ENCODE data around the gene EDEM1.
"Not testable (repeated sequence)": the region's sequence is repeated elsewhere in the genome, so short reads cannot be mapped to it uniquely, and the experiment has no call there.

Gene EDEM1
- 121 to 487 (median 214) reads per million in 17 experiments for total RNA-seq

- peak; percentile 98 to 100 (median 99) for DNase-seq
Observed at GRCh38 chr3:5187156-5187919, at the start of gene EDEM1. EDEM1 (plus strand) TSS chr3:5187707; CDS start chr3:5187806, 99 bp downstream.

GRCh38 chr3:5138214-5138981 lies 49.1 kb upstream of the EDEM1 start:
- DNase-seq, result no peak

DNA sequence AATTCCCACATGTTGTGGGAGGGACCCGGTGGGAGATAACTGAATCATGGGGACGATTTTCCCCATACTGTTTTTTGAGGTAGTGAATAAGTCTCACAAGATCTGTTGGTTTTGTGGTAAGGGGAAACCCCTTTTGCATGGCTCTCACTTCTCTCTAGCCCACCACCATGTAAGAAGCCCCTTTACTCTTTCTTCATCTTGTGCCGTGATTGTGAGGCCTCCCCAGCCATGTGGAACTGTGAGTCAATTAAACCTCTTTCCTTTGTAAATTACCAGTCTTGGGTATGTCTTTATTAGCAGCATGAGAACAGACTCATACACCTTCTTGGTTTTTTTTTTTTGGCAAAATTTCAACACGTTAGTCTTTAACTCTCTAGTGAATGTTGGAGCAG lies 47.3 kb upstream of the EDEM1 start:
- peak; percentile 56 to 86 (median 70) for DNase-seq

DNA sequence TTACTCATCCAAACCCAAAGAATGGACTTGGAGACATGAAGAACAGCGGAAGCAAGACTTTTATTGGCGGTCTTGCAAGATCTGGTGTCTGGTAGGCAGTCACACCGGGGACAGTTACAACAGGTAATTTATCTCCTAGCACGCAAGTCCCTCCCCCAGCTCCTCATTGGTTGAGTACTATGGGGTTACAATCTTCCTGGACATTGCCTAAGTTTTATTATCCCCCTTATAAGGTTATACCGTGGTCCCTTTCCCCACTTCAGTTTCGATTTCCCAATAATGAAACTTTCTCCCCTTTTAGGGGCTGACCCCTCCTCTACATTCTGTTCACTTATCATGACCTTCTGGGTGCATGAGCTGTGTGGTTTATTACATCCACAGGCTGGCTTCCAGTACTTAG lies 46.7 kb upstream of the EDEM1 start:
- no peak for DNase-seq

DNA sequence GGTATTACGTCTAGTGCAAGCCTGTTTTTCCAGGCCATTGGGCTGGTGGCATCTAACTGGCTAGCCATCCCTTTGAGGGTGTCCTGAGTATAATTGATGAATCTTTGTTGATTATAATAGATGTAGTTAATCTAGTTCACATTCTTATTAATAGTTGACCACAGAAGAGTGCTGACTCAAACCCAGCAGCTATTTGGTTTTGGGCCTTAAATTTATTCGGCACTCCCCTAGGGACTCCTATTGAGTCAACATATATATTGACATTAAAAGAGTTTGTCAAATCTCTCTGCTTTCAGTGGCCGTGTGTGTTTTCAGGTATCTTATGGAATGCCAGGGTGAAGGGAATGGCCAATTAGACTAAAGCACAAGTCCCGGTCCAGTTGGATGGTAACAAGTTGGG lies 45.7 kb upstream of the EDEM1 start:
- no peak for DNase-seq

DNA sequence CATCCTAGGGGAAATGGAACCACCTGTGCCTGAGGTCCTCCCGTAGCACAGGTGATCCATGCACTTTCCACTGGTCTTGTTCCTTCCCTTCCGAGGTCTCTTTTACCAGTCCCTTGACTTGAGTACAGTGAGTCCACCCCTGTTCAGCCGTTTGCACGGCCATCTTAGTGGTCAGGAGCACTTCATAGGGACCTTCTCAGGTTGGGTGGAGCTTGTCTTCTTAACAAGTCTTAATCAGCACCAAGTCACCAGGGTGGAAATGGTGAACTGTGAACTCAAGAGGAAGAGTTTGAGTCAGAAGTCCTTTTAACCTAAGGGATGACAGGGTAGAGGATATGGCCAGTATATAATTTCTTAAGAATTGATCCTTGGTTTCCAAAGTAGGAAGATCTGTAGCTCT lies 44.0 kb upstream of the EDEM1 start:
- peak in 1 of 4 experiments; percentile 39 for DNase-seq

DNA sequence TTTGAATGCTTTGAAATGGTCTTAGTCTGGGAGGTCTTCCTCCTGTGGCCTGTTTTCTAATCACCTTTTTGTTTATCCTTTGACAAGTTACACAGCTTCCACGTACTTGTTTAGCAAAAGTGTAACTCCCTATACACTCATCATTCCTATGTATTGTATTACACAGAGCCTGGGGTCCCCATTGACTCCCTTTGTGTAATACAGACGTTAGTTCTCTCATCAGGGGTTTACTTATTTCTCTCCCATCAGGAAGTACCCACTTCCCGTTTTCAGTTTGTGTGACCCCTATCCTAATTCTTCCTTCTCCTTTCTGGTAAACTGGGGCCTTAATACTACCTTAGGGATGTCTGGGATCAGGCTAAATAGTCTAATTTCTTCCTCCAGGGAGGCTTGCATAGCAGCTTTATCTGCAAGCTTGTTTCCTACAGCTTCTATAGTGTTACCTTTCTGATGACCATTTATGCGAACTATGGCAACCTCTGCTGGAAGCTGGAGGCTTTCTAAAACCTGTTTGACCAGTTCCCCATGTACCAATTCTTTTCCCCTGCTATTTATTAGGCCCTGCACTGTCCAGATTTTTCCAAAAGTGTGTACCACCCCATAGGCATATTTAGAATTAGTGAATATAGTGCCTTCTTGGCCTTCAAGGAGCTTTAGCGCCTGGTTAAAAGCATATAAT lies 43.1 kb upstream of the EDEM1 start:
- peak; percentile 59 to 90 (median 78) for DNase-seq

DNA sequence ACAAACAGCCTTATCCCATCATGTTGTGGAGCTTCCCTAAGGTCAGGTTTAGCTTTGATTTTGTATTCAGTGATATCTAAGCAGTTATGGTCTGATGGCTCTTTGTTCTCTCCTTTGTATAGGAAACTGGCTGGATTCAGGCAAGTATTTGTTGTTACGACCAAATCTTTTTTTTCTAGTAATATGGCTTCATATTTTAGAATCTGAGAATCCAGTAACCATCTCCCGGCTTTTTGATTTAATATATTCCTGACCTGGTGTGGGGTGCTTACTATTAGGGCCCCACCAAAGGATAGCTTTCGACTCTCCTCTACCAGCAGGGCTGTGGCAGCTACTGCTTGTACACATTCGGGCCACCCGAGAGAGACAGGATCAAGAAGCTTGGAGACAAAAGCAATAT lies 42.4 kb upstream of the EDEM1 start:
- DNase-seq, result no peak

GRCh38 chr3:5147152-5147551 lies 40.4 kb upstream of the EDEM1 start:
- DNase-seq, result not testable (repeated sequence)

GRCh38 chr3:5149306-5149880 lies 38.1 kb upstream of the EDEM1 start:
- DNase-seq, result no peak

DNA sequence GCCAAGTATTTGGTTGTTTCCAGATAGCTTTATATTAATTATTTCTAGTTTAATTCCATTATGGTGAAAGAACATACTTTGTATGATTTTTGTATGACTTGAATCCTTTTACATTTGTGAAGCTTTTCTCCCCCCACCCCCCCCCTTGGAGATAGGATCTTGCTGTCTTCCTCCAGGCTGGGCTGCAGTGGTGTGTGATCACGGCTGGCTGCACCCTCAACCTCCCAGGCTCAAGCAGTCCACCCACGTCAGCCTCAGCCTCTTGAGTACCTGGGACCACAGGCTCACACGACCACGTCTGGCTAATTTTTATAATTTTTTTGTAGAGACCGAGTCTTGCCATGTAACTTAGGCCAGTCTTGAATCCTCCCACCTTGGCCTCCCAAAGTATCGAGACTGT lies 35.9 kb upstream of the EDEM1 start:
- no peak for DNase-seq

GRCh38 chr3:5153074-5153473 lies 34.4 kb upstream of the EDEM1 start:
- DNase-seq, result no peak

DNA sequence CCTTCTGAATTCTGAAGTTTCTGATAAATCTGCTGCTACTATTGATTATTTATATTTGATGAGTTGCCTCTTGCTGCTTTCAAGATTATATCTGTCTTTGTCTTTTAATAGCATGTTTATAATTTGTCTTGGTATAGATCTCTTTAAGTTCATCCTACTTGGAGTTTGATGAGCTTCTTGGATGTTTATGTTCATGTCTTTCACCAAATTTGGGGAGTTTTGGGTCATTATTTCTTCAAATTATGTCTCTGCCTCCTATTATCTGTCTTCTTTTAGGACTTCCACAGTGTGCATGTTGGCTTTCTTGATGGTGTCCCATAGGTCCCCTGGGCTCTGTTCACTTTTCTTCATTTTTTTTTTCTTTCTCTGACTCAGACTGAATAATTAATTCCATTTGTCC lies 32.3 kb upstream of the EDEM1 start:
- DNase-seq, result no peak

DNA sequence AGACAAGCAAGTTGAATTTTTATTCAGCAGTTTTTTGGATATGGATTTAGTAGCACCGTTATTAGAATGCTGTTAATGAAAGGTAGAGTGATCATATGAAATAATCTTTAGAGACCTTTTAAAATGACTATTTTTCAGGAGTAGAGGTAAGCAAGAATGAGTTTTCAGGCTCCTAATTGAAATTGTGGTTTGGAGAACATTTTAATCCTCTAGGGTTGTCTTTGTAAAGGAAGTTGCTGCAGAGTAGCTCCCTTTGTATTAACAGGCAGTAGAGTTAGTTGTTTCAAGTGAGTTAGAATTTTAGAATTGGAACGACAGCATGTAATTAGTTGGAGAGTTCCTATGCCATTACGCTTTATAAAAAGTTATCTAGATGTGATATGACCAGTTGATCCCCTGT lies 27.2 kb upstream of the EDEM1 start:
- no peak for DNase-seq

- peak in 2 of 4 experiments; percentile 32 to 38 for DNase-seq
Observed at GRCh38 chr3:5160940-5161858, 26.3 kb upstream of the EDEM1 start.

- DNase-seq, result no peak
Observed at GRCh38 chr3:5162102-5162501, 25.4 kb upstream of the EDEM1 start.

GRCh38 chr3:5165698-5166097 lies 21.8 kb upstream of the EDEM1 start:
- DNase-seq, result no peak

DNA sequence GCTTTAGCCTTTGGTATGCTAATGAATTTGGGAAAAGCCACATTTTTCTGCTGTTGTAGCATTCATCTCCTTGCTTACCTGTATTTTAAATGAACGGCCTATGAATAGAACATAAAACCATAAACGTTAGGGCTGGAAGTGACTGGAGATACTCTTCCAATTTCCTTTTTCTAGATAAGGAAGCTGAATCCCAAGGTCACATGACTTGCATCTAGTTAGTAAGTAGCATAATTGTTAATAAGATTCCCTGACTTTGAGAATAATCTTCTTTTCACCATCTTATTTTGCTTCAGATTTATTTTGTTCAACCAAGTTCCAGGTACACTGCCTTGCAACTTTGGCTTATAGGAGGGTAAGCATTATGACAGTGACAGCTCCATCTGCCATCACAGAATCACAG lies 20.7 kb upstream of the EDEM1 start:
- DNase-seq, result no peak

GRCh38 chr3:5168110-5168509 lies 19.4 kb upstream of the EDEM1 start:
- no peak for DNase-seq

DNA sequence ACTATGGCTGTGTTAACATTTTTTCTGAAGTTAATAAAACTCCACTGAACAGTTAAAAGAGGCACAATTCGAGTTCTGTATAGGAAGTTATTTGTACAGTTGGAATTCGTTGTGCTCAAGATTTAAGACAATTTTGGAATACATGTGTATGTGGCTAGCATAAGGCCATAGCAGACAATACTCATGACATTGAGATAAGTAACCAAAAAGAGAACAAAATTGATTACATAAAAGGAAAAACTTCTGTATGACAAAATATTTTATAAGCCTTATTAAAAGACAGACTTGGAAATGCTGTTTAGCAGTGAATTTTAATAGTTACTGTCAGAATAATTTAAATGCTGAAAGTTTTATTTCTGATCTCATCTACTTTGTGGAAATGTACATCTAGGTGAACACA lies 17.7 kb upstream of the EDEM1 start:
- DNase-seq, result peak in 1 of 4 experiments; percentile 19

GRCh38 chr3:5170975-5171374 lies 16.5 kb upstream of the EDEM1 start:
- DNase-seq, result no peak

DNA sequence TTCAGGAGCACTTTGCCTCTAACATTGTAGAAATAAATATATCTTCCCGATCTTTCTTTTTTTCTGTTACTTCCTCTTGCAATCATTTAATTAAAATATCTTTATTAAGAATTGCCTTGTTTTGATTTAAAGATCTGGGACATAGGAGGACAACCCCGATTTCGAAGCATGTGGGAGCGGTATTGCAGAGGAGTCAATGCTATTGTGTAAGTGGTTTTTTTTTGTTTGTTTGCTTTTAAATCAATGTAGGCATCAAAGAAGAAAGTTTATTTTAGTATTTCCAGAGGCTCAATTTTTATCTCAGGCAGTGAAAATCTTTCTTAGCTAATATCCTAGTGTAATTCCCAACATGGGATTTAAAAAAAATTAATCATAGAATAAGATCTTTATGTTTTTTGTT lies 15.5 kb upstream of the EDEM1 start:
- DNase-seq, result no peak
